GM18951 (cell line): Measurements from ENCODE around the gene IFNA8.
"Not testable (repeated sequence)": the region's sequence is repeated elsewhere in the genome, so short reads cannot be mapped to it uniquely, and the experiment has no call there.

Experiments used
- POLR2A ChIP-seq: IDR thresholded peaks from 4 replicates; pipeline ENCODE4 v1.6.1; 2011; ENCODE audit warnings: mild to moderate bottlenecking; ENCODE audit not compliant: insufficient read length, insufficient read depth; ENCODE audit errors: extremely low read depth
- in situ Hi-C: fragments of 300-500 bp; cut with MboI; formaldehyde crosslinking; loops from one replicate; pipeline ENCODE4 v1.12.0; 2022; ENCODE audit warnings: low sequenced_read_pairs, mixed read lengths, inconsistent platforms; ENCODE audit not compliant: unreplicated experiment

The IFNA8 gene

GRCh38 chr9:21402386-21403251, 6.3 kb upstream of the IFNA8 start:
- peak; percentile 11 for TF ChIP-seq POLR2A
- in situ Hi-C loops: no loop called here

- TF ChIP-seq POLR2A: no peak
- in situ Hi-C loops: no loop called here
Measured at GRCh38 chr9:21404146-21404545, 4.8 kb upstream of the IFNA8 start.

- in situ Hi-C loops: no loop called here
- TF ChIP-seq POLR2A: no peak
Measured at GRCh38 chr9:21412107-21412506, 3.2 kb downstream of the IFNA8 start.

DNA sequence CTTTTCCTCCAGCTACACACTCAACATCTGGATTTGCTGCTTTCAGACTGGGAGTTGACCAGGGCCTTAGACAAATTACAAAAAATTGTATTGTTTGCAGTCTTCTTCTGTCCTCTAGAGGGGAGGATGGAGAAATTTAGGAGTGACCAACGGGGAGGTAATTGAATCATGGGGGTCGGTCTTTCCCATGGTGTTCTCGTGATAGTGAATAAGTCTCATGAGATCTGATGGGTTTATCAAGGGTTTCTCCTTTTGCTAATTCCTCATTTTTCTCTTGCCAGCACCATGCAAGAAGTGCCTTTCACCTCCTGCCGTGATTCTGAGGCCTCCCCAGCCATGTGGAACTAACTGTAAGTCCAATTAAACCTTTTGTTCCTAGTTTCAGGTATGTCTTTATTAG, 4.2 kb downstream of the IFNA8 start:
- in situ Hi-C loops: no loop called here
- TF ChIP-seq POLR2A: no peak

- in situ Hi-C loops: no loop called here
Measured at GRCh38 chr9:21413624-21414023, 4.7 kb downstream of the IFNA8 start.

GRCh38 chr9:21414220-21414940, 5.5 kb downstream of the IFNA8 start:
- in situ Hi-C loops: no loop called here
- no peak for TF ChIP-seq POLR2A

More at GRCh38 chr9:21413624-21414023, 4.7 kb downstream of the IFNA8 start:
- no peak for TF ChIP-seq POLR2A

DNA sequence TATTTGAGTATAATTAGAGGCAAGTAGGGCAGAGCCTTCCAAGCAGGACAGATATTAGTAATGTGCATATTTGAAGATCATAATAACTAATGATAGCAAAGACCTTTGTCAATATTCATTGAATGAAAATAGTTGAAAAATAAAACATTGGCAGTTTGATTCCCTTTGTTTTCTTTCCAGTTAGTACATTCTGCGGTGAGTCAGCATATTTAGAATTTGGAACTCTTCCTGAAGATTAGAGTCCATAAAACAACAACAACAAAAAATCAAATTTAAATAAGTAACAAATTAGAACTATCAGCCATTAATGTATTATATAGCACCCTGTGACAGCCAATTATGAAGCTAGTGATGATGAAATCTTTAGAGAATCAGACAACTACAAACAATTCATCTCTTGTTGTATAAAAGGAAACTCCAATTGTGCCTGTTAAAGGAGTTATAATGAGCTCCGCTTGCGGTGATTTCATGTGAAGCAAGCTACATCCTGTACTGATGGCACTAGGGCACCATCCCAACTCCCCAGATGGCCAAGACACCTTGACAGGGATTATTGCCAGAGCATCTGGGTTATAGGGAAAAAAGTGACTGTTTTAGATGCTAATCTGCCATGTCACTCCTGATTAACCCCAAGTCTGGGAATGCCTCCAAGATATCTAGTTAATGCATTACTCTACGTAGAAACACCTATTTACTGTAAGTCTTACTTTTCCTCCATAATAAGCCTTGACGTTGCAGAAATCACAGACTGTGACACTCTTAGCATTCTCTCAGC, 6.8 kb downstream of the IFNA8 start:
- in situ Hi-C loops: no loop called here
- TF ChIP-seq POLR2A: no peak

DNA sequence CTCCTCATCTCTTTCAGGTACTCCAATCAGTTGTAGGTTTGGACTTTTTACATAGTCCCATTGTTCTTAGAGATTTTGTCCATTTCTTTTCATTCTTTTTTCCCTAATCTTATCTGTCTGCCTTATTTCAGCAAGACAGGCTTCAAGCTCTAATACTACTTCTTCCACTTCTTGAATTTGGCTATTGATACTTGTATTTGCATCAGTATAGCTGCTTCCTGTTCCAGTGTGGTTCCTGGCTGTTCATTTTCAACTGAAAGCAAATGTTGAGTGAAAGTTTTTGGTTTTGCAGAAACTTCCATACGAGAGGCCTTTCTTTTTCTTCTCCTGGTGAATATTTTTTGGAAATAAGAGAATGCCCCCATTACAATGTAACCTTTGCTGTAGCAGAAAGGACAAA, 19.3 kb downstream of the IFNA8 start:
- no peak for TF ChIP-seq POLR2A
- in situ Hi-C loops: no loop called here

- in situ Hi-C loops: no loop called here
- no peak for TF ChIP-seq POLR2A
Measured at GRCh38 chr9:21429191-21429590, 20.3 kb downstream of the IFNA8 start.

GRCh38 chr9:21432672-21433425, 23.9 kb downstream of the IFNA8 start:
- in situ Hi-C loops: no loop called here
- no peak for TF ChIP-seq POLR2A

DNA sequence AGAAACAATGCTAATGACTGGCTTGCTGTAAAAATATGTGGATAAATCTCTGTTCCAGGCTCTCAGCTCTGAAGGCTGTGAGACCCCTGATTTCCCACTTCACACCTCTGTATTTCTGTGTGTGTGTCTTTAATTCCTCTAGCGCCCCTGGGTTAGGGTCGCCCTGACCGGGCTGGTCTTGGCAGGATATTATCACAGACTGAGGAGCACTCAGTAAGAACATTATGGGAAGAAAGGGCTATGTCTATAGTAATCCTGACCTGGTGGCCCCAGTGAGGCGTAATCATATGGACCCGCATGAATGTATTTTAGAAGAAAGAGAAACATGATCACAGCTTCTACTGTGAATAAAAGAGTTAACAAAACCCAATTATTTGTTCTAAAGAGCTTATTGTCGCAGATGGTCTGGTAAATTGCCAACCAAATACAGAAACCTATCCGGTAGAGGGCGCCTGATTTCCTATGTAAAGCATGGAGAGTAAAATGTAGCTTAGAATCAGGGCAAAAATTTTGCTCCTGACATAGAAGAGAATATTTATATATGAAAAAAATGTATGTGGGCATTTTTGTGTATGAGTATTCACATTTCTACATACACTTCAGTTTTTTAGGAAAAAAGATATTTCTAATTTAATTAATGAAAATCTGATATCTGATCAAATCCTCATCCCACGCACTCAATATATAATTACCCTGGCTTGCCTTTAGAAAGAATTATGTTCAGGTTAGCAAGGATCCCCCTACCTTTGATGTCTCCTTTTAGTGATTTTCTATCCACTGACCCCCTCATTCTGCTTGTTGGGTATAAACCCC, 25.5 kb downstream of the IFNA8 start:
- in situ Hi-C loops: no loop called here
- no peak for TF ChIP-seq POLR2A

DNA sequence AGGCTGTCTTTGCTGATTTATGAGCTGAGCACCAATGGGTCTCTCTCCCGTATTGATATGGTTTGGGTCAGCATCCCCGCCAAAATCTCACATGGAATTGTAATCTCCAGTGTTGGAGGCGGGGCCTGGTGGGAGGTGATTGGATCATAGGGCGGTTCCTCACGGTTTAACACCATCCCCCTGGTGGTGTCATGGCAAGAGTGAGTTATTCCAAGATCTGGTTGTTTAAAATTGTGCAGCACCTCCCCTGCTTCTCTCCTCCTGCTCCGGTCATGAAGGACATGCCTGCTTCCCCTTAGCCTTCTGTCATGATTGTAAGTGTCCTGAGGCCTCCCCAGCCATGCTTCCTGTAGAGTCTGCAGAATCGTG, 26.1 kb downstream of the IFNA8 start:
- in situ Hi-C loops: not testable (repeated sequence)
